ENCODE data around the gene INPP5J.
"Not testable (repeated sequence)": the region's sequence is repeated elsewhere in the genome, so short reads cannot be mapped to it uniquely, and the experiment has no call there.

INPP5J gene

DNA sequence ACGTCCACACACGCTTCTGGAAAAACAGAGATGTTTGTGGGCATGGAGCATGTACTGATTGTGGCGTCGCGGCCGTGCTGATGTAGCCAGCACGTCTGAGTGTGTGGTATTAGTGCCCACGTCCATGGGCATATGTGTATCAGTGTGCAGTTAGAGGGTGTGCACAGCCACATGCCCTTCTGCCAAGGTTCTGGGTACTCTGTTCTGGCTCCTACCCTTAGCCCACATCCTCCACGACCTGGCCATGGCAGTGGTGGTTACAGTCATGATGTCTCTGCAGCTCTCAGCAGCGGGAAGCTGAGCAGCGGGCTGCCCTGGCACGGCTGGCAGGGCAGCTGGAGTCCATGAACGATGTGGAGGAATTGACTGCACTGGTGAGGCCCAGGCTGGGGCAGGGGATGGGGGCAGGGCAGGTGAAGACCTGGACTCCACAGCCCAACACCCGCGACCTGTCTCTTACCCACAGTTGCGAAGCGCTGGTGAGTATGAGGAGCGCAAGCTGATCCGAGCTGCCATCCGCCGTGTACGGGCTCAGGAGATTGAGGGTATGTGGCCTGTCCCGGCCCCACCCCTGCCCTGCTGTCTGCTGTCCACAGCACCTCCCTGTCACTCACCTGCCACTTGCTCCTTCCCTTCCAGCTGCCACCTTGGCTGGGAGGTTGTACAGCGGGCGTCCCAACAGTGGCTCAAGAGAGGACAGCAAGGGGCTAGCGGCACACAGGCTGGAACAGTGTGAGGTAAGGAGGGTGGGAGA is 34.4 kb upstream of the INPP5J start:
- no peak for DNase-seq (ENCODE audit: low spot score)

DNA sequence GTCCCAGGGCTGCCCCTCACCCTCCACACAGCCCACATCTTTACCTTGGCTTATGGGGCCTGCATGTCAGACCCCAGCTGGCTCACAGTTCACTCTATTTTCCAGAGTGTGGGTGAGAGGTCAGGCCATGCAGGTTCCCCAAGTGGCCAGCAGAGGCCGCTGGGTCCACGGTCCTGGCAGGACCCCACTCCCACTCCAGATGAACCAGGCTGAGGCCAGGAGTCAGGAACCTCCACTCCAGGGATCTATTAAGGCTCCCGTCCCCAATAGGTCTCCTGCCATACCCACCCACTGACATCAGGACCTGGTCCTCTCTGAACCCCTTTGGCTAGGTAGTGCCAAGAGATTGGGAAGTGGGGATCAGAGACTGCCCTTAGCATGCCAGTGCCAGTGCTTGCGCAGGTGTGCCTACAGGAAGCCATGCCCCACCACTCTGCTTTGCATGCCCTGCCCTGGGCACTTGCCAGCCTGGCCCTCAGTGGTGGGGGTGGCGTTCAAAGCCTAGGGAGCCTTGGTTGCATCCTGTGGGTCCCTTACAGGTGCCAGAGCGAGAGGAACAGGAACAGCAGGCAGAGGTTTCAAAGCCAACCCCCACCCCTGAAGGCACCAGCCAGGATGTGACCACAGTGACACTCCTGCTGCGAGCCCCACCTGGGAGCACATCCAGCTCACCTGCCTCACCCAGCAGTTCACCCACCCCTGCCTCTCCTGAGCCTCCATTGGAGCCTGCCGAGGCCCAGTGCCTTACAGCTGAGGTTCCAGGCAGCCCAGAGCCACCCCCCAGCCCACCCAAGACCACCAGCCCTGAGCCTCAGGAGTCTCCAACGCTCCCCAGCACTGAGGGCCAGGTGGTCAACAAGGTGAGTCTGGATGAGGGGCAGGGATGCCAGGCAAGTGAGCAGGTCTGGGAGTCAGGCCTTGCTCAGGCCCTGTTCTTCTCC is 33.3 kb upstream of the INPP5J start:
- peak; percentile 37 for DNase-seq (ENCODE audit: low spot score)

DNA sequence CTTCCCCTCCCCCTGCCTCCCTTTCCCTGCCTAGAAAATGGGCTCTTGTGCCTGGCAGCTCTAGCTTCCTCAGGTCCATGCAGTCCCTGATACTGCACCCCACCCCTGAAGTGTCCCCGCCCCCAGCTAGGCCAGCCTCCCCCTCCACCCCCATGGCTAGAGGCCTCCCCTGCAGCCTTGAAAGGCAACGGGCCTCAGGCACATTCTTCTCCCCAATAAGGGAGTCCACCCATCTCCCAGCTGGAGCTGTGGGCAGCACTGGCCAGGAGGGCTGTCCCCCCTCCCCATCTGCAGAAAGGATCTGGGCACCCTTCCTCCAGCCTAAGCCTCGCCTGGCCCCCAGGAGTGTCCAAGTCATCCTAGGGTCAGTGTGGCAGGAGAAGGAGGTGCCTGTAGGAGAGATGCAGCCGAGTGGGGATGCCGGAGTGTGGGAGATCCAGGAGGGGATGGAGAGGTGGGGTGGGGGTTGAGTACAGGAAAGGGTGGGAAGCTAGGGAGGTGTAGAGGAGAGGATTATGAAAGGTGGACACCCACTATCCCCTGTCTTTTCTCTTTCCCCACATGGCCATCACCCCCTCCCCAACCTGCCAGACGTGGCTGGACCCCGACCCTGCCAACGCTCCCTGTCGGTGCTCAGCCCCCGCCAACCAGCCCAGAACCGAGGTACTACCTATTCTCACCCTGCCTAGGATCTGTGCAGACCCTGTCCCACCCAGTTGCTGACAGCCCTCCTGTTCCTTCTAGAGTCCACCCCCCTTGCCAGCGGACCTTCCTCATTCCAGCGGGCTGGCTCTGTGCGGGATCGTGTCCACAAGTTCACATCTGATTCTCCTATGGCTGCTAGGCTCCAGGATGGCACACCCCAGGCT is 32.3 kb upstream of the INPP5J start:
- no peak for DNase-seq (ENCODE audit: low spot score)

DNA sequence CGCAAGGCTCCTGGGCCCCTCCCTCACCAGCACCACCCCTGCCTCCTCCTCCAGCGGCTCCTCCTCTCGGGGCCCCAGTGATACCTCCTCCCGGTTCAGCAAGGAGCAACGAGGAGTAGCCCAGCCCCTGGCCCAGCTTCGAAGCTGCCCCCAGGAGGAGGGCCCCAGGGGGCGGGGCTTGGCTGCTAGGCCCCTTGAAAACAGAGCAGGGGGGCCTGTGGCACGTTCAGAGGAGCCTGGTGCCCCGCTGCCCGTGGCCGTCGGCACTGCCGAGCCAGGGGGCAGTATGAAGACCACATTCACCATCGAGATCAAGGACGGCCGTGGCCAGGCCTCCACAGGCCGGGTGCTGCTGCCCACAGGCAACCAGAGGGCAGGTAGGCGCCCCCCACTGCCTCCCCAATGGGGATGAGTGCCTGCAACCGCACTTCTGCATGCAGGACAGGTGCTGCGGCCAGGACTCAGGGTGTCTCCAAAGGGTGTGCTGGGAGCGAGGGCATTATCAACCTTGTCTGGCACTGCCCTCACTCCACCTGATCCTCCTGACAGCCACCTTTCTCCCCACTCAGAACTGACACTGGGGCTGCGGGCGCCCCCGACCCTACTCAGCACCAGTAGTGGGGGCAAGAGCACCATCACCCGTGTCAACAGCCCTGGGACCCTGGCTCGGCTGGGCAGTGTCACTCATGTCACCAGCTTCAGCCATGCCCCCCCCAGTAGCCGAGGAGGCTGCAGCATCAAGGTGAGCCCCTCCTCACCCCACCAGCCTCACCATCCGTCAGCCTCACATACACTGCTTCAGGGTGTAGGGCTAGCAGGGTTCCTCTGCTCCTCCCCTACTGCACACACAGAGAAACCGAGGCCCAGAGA is 31.4 kb upstream of the INPP5J start:
- no peak for DNase-seq (ENCODE audit: low spot score)

DNA sequence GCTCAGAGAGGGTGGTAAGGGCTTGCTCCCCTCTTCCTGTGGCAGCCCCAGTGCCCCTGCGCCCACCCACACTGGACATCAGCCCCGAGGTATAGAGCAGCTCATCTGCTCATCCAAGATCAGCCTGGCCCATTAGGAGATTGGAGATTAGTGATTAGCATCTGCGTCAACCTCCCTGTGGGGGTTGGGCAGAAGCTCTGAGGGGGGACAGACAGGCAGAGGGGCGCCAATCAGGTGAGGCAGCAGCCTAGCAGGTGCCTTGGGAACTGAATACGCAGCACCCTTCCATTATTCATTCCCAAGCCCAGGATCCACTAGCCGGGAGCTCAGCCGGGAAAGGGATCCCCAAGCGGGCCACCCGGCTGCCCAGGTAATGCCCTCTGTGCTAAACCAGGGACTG is 30.6 kb upstream of the INPP5J start:
- DNase-seq (ENCODE audit: low spot score) = no peak

DNA sequence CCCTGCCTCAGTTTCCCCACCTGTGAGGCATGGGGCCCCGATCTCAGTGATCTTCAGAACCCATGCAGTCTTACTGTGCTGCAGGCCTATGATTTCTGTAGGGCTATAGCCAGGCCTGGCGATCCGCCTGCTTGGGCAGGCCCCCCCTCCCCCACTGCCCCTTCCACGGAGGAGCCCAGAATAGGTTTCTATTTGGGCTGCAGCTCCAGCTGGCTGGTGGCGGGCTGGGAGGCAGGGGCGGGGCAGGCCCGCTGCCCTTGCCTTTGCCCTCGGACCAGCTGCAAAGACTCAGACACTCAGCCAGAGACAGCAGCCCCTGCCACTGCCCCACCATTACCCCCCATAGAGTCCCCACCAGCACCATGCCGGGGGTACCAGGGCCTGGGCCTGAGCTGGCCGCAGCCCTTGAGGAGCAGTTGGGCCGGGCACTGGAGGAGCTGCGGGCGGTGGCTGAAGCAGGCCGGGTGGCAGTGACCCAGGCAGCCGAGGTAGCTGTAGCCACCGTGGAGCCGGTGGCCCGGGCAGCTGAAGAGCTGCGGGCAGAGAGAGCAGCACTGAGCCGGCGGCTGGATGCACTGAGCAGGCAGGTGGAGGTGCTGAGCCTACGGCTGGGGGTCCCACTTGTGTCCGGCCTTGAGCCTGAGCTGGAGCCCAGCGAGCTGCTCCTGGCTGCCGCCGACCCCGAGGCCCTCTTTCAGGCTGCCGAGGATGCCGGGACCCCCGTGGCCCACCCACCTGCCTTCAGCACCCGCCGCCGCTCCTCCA is 29.5 kb upstream of the INPP5J start:
- DNase-seq (ENCODE audit: low spot score) = no peak

DNA sequence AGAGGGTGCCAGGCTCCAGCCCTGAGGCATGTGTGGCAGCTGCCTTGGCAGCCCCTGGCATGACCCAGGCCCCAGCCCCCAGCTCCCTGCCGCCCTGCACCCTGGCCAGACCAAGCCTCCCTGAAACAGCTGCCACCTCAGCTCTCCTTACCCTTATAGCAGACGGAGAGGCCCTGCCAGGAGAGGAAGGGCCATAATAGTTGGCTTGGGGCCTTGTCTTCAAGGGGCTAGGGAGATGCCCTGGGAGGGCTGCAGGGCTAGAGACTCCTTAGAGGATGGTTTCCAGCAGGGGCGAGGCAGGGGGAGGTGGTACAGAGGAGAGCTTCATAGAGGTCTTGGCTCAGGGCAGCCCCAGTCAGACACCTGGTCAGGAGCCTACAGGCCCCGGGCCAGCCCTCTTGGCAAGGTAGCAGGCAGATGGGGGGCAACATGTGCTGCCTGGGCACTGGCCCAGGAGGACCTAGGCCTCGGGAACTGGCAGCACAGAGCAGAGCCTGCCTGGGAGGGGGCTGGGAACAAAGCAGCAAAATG is 28.7 kb upstream of the INPP5J start:
- DNase-seq (ENCODE audit: low spot score) = no peak

DNA sequence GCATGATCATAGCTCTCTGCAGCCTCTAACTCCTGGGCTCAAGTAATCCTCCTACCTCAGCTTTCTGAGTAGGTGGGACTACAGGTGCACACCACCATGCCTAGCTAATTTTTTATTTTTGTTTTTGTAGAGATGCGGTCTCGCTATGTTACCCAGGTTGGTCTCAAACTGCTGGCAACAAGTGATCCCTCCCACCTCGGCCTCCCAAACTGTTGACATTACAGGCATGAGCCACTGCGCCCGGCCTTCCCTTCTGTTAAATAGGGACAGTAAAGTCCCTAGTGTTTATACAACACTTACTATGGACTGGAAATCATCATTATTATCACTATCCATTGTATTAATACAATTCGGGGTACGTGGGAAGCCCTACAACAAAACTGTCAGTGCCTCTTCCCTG is 28.0 kb upstream of the INPP5J start:
- no peak for DNase-seq (ENCODE audit: low spot score)

DNA sequence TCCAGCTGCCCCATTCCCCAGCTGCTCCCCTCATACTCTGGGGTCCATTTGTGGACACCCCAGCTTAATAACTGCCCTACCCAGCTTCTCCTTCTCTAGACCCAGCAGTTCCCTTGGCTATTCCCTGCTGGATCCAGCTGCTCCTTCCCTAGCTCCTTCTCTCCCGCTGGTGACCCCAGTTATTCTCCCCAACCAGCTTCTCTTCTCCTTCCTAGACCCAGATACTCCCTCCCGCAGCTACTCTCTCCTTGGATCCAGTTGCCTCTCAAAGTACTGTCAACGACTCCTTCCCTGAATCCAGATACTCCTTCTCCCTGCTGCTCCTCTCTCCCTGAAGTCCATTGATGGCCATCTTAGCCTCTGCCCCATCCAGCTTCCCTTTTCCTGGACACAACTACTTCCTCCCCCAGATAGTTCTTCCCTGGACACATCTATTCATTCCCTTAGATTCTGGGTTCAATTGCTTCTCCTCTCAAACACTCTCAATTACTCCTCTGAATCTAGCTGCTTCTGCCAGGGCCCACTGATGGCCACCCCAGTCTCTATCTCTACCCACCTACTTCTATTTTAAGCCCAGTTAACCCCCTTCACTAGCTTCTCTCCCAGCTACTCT is 27.0 kb upstream of the INPP5J start:
- no peak for DNase-seq (ENCODE audit: low spot score)

DNA sequence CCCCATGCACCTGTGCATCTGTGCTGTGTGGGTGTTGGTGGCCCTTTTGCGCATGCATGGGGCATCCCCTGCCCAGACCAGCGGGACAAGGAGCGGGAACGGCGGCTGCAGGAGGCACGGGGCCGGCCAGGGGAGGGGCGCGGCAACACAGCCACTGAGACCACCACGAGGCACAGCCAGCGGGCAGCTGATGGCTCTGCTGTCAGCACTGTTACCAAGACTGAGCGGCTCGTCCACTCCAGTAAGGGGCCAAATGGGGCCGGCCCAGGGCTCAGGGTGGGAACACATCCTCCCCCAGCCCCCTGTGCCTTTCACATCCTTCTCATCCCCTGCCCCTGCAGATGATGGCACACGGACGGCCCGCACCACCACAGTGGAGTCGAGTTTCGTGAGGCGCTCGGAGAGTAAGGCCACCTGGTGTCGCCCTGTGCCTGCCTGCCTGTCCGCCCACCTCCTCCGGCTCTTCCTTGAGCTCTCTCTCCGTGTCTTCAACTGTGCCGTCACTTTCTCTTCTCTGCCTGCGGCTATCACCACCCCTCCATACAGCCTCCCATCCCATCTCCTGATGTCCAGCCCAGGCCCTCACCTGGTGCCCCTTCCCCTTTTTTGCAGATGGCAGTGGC is 26.0 kb upstream of the INPP5J start:
- no peak for DNase-seq (ENCODE audit: low spot score)

DNA sequence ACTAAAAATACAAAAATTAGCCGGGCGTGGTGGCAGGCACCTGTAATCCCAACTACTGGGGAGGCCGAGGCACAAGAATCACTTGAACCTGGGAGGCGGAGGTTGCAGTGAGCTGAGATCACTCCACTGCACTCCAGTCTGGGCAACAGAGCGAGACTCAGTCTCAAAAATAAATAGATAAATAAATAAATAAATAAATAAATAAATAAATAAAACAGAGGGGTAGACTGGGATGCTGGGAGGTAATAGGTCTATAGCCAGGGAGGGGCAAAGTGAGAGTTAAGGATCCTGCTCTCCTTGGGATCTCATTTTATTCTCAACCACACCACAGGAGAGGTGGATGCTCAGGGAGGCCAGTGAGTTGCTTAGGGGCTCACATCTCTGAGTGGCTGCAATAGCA is 25.2 kb upstream of the INPP5J start:
- not testable (repeated sequence) for DNase-seq (ENCODE audit: low spot score)

DNA sequence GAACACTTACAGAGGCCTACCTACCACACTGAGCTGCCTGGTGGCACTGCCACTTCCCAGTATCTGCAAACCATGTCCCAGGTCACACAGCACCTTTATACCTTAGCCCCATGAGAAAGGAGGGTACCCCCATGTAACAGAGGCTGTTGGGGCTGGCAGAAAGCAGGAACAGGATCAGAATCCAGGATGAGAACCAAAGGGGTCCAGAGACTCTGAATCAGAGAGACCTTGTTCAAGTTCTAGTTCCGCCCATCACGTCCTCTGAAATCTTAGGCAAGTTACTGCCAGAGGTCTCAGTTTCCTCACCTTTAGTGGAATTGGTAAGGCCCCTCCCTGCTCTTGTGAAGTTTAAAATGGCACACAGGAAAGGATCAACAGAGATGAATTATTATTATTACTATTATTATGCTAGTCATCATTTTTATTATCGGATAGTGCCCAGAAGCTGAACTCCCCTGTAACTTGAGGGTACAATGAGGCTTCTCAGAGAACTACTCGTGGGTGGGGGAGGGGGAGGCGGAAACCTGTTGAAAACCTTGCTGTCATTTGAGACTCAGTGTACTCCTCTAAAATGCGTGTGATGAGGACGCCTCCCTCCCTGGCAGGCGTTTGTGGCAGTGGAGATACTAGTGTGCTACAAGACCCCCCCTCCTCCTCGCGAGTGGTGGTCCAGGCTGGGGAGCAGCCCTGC is 24.7 kb upstream of the INPP5J start:
- no peak for DNase-seq (ENCODE audit: low spot score)

DNA sequence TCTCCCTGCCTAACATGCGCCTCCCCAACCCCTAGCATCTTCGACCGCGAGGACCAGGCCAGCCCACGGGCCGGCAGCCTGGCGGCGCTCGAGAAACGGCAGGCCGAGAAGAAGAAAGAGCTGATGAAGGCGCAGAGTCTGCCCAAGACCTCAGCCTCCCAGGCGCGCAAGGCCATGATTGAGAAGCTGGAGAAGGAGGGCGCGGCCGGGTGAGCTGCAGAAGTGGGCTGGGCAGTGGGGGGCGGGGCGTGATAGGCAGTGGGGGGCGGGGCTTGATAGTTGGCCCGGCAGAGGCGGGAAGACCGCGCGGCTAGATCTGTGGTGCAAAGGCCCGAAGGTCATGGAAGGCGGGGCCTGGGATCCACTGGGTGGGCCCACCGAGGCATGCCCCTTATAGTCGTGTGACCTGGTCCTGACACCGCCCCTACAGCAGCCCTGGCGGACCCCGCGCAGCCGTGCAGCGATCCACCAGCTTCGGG is 24.1 kb upstream of the INPP5J start:
- DNase-seq (ENCODE audit: low spot score) = no peak

DNA sequence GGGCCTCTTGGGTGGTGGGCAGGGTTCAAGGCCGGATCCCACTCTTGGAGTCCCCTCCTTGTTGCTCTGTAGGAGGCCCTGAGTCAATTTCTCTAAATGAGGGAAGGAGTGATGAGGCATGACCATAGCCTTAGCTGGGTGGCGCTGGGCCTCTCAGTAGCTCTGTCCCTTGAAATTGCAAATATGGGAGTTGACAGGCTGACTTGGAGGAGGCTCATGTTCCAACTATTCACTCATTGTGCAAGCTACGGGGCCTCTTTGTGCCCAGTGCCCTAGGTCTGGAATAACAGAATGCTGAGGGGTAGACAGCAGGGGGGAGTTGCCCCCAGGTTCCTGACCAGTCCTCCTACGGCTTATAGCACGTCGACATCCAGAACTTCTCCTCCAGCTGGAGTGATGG is 23.4 kb upstream of the INPP5J start:
- no peak for DNase-seq (ENCODE audit: low spot score)

DNA sequence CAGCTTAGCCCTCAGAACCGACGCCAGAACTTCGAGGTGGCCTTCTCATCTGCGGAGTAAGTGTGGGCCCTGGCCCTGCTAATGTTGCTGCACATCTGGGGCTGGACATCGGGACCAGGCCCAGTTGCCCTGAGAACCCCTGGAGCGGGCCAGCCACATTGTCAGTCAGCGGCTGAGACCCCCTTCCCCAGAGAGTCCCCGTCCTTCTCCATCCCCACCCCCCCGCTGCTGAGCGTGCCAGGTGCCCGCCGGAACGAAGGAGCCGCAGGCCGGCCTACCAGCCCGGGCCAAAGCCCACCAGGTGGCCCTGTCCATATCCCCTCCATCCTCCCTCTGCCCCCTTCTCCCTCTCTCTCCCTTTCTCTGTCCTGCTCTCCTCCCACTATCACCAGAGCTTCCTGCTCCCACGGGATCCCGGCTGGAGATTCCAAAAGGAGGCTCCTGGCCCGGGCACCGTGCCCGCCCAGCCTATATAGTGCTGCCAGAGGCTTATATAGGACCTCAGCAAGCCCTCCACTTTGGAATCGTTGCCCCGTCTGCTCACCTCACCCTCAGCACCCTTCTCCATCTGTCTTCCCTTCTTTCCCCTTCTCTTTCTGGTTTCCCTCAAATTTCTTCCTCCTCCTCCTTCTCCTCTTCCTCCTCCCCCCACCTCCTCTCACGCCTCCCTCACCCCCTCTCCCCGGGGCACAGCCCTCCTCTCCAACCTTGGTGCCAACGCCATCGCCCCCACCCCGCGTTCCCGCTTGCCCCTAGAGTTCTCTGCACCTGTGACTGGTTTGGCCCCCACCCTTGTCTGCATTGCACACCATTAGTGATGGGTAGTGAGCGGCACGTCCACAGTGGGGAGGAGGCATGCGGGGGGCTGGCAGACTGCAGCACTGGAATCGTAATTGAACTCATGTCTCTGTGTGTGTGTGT is 22.7 kb upstream of the INPP5J start:
- no peak for DNase-seq (ENCODE audit: low spot score)

DNA sequence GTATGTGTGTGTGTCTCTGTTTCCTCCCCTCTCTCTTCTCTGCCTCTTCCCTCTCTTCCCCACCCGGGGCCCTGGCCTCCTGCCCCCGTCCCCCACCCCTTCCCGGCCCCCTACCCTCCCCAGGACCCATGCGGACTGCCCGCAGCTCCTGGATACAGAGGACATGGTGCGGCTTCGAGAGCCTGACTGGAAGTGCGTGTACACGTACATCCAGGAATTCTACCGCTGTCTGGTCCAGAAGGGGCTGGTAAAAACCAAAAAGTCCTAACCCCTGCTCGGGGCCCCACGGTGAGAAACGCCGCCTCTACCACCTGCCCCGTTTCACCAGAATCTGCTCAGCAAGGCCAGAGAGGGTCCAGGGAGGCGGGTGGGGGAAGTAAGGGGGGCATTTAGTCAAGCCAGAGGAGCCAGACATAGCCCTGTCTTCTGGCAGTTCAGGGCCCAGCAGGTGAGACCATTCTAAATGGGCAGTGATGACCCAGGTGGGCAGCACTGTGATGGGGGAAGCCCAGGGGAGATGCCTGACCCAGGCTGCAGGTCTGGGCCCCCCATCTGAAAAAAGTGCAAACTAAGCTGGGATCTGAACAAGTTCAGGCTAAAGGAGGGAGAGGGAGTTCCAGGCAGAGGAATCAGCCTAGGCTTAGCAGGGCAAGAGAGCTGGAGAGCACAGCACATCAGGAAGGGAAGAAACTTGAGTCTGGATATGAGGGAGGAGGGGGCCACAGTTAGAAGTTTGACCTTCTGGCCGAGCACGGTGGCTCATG is 21.8 kb upstream of the INPP5J start:
- DNase-seq (ENCODE audit: low spot score) = no peak
